ENCODE data around the gene TRIM34. TPM values are rescaled to one million over a fixed set of nuclear protein-coding genes. Genes with fewer than 3 reads are reported as not detected.
A peak's percentile ranks its signal among the peaks of the same experiment; 100 is the strongest.

The TRIM34 gene
- total and polyA plus RNA-seq, 2 of the 4 experiments (the other 2 are of a cell fraction) = 6.1 to 8.6 TPM

DNA sequence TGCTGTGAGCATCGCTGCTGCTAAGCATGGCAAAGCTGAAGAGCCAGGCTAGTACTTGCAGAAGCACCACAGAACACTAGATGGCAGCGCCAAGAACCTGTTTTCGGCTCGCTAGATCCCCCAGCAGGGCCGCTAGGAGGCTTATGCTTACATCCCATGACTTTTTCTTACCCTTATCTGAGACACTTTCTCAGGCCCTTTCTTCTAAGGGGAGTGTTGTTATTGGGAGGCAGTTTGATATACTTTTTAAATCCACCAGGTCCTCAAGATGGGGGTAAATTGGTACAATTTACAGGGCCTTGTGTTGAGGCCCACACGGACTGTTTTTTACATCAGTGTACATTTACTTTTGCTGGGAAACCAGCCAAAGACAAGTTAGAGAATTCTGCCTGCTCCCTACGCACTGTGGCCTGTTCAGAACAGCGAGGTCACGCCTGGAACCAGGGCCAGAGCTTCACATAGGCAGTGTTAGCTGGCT, 24.4 kb upstream of the TRIM34 start:
- peak; percentile 90 for DNase-seq
- Histone ChIP-seq H3K9me1 (ENCODE audit: insufficient read depth, low read length) (peaks cover 6% of the 10 kb centered on the region; the same call in 1 of the 2 replicates), H4K5ac (ENCODE audit: low read depth, low read length) (no peak overlapping the region), H2BK120ac (ENCODE audit: low read depth, low read length) (peak overlapping the region; percentile 30; the same call in 1 of the 2 replicates), H3K9me3 (ENCODE audit: control insufficient read depth, insufficient read depth, low read length) (no peaks in the 10 kb centered on the region), H2BK5ac (ENCODE audit: low read depth, low read length, poor library complexity, severe bottlenecking) (peak overlapping the region; percentile 16), H3K4me1 (ENCODE audit: control insufficient read depth, insufficient read depth, low read length) (peaks cover 8% of the 10 kb centered on the region), H3K14ac (replicated peaks; ENCODE audit: low read depth, low read length) (0 out of 2 replicates have a peak overlapping the region, but pooled peaks have one; percentile 1), H3K4ac (ENCODE audit: low read depth, low read length) (no peak overlapping the region), H3K27me3 (ENCODE audit: control insufficient read depth, insufficient read depth, low read length) (no peaks in the 10 kb centered on the region), H3K9ac (ENCODE audit: low read depth, low read length) (no peak overlapping the region), H3K36me3 (ENCODE audit: control insufficient read depth, insufficient read depth, low read length) (no peaks in the 10 kb centered on the region), H2AK5ac (ENCODE audit: low read depth, low read length) (no peak overlapping the region; the same call in 1 of the 2 replicates), H3K27ac (ENCODE audit: insufficient read depth, low read length) (no peak overlapping the region; the same call in 1 of the 2 replicates), H3K18ac (ENCODE audit: low read depth, low read length) (no peak overlapping the region), H2AK9ac (replicated peaks; ENCODE audit: low read depth, low read length, poor library complexity) (no peak overlapping the region), H3K56ac (ENCODE audit: extremely low read depth, insufficient read depth, low read length) (no peak overlapping the region), H2BK20ac (ENCODE audit: low read depth, low read length) (no peak overlapping the region), H4K8ac (ENCODE audit: low read depth in 2 of 2, low read length in 2 of 2) (peak overlapping the region in 1 of 2 experiments; percentile 7; a peak in 1 of 4 replicates), H3K4me3 (ENCODE audit: insufficient read depth, low read depth, low read length) (no peak overlapping the region), H3K79me1 (ENCODE audit: low read depth in 1 of 2, low read length in 2 of 2) (peaks cover 7 to 29% of the 10 kb centered on the region in 2 experiments), H3K23ac (ENCODE audit: low read depth, low read length) (no peak overlapping the region), H4K20me1 (ENCODE audit: insufficient read depth, low read length) (no peaks in the 10 kb centered on the region), H2BK15ac (ENCODE audit: low read depth, low read length) (no peak overlapping the region), H4K91ac (ENCODE audit: insufficient read depth, low read depth, low read length) (no peak overlapping the region), H3K4me2 (ENCODE audit: low read depth, low read length) (peak overlapping the region; percentile 0; the same call in 1 of the 2 replicates), H2AFZ (replicated peaks; ENCODE audit: low read length, poor library complexity) (peak overlapping the region; percentile 44)
- in situ Hi-C loops (cut with MboI; ENCODE audit: low sequenced_read_pairs) (loop anchor here (5.0 to 25.0 kb wide), 2 partner anchors 77 to 712 kb away; partner anchors contain the start of gene CAVIN3), intact Hi-C loops (cut with micrococcal nuclease) (loop anchor here (1.0 to 2.0 kb wide), 3 partner anchors 21 to 208 kb away; partner anchors contain the start of genes OR52N2 and TRIM5), dilution Hi-C loops (cut with HindIII; ENCODE audit: low sequenced_read_pairs, unreplicated experiment) (no loop called here)
- CTCF ChIA-PET = interaction anchor here (0.6 to 1.6 kb wide), 6 partner anchors 13 to 375 kb away, joined by 3 to 9 read pairs (median 3); no protein-coding TSS in a partner anchor
- peak; percentile 75 for ATAC-seq (ENCODE audit: low read depth)
- TF ChIP-seq RAD21 (IDR thresholded peaks at IDR 0.05; ENCODE audit: low read length) (peak; percentile 79), NFE2L2 (IDR thresholded peaks at IDR 0.05; ENCODE audit: low read depth, low read length) (no peak), RCOR1 (IDR thresholded peaks at IDR 0.05; ENCODE audit: insufficient replicate concordance, low read length) (no peak), FOS (IDR thresholded peaks at IDR 0.05; ENCODE audit: low read depth, low read length) (no peak), SMC3 (IDR thresholded peaks at IDR 0.05; ENCODE audit: low read depth, low read length) (peak; percentile 84)
- TF ChIP-seq, protein P1, sequence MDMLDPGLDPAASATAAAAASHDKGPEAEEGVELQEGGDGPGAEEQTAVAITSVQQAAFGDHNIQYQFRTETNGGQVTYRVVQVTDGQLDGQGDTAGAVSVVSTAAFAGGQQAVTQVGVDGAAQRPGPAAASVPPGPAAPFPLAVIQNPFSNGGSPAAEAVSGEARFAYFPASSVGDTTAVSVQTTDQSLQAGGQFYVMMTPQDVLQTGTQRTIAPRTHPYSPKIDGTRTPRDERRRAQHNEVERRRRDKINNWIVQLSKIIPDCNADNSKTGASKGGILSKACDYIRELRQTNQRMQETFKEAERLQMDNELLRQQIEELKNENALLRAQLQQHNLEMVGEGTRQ (IDR thresholded peaks at IDR 0.05; ENCODE audit: low read depth, low read length) = no peak
- TF ChIP-seq, protein P2, sequence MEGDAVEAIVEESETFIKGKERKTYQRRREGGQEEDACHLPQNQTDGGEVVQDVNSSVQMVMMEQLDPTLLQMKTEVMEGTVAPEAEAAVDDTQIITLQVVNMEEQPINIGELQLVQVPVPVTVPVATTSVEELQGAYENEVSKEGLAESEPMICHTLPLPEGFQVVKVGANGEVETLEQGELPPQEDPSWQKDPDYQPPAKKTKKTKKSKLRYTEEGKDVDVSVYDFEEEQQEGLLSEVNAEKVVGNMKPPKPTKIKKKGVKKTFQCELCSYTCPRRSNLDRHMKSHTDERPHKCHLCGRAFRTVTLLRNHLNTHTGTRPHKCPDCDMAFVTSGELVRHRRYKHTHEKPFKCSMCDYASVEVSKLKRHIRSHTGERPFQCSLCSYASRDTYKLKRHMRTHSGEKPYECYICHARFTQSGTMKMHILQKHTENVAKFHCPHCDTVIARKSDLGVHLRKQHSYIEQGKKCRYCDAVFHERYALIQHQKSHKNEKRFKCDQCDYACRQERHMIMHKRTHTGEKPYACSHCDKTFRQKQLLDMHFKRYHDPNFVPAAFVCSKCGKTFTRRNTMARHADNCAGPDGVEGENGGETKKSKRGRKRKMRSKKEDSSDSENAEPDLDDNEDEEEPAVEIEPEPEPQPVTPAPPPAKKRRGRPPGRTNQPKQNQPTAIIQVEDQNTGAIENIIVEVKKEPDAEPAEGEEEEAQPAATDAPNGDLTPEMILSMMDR (conservative IDR thresholded peaks at IDR 0.05; ENCODE audit: low read depth, low read length) = peak; percentile 98
- BruUV-seq (replicated peaks) = no TSS peak
- POLR2A ChIA-PET (ENCODE audit: unreplicated experiment) = no interaction called here
- WGBS, 2 experiments (ENCODE audit: extremely low coverage in 2 of 2, insufficient read length in 1 of 2) = 28% methylated on average over 4 of the region's 9 CpGs; no CpG with 5 or more reads in 1 of the 2 experiments
